Liver (tissue), 3 donors: ENCODE results near the gene IL21.

ENCODE experiments used
- FOXA1 ChIP-seq: IDR thresholded peaks from 2 replicates; pipeline ENCODE4 v1.6.1; 2016; ENCODE audit warnings: antibody characterized with exemption
- HNF4A ChIP-seq, 2 donors: conservative IDR thresholded peaks; 2 replicates each; pipeline ENCODE4 v1.6.1; 2016; ENCODE audit warnings: antibody characterized with exemption in 2 of 2, mild to moderate bottlenecking in 2 of 2
- JUND ChIP-seq, 2 donors: IDR thresholded peaks; 2 replicates each; pipeline ENCODE4 v1.6.1; 2016; ENCODE audit warnings: antibody characterized with exemption in 2 of 2
- RAD21 ChIP-seq, 2 donors: IDR thresholded peaks; 2 replicates each; pipeline ENCODE4 v1.6.1; 2016; ENCODE audit warnings: antibody characterized with exemption in 2 of 2, mild to moderate bottlenecking in 2 of 2
- SP1 ChIP-seq: IDR thresholded peaks from 2 replicates; pipeline ENCODE4 v1.6.1; 2018; ENCODE audit warnings: antibody characterized with exemption, mild to moderate bottlenecking
- TAF1 ChIP-seq: conservative IDR thresholded peaks from 2 replicates; pipeline ENCODE4 v1.6.1; 2016; ENCODE audit warnings: antibody characterized with exemption, mild to moderate bottlenecking
- YY1 ChIP-seq: IDR thresholded peaks from 2 replicates; pipeline ENCODE4 v1.6.1; 2016; ENCODE audit warnings: antibody characterized with exemption, mild to moderate bottlenecking
- TF ChIP-seq, protein P1 (sequence below): IDR thresholded peaks from 2 replicates; pipeline ENCODE4 v1.6.1; 2016; ENCODE audit warnings: antibody characterized with exemption, mild to moderate bottlenecking
- TF ChIP-seq, protein P2 (sequence below): fragments of 150-350 bp; IDR thresholded peaks from 2 replicates; pipeline ENCODE4 v1.5.1; 2017; ENCODE audit warnings: improper control_type of control experiment, low read depth, low read length; ENCODE audit not compliant: missing input control
- TF ChIP-seq, protein P3 (sequence below): IDR thresholded peaks from 2 replicates; pipeline ENCODE4 v1.6.1; 2016; ENCODE audit warnings: antibody characterized with exemption
- donor health status: healthy.
- donor health status: healthy.

DNA sequence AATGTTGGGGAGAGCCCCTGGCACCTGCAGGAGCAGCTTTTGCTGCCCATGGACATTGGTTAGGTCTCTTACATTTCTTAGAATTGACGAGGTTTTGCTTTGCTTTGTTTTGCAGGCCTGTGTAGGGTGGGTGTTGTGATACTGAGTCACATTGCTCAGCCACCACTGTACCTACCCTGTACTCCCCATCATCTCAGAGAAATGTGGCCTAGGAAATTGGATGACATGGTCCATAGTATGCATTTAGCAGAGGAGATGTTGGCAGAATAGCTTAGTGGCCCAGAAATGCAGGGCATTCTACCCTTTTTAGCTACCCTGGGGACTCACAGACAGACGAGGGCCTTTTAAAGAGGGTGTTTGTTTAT is 43.7 kb downstream of the IL21 start:
- TF ChIP-seq, protein P1, sequence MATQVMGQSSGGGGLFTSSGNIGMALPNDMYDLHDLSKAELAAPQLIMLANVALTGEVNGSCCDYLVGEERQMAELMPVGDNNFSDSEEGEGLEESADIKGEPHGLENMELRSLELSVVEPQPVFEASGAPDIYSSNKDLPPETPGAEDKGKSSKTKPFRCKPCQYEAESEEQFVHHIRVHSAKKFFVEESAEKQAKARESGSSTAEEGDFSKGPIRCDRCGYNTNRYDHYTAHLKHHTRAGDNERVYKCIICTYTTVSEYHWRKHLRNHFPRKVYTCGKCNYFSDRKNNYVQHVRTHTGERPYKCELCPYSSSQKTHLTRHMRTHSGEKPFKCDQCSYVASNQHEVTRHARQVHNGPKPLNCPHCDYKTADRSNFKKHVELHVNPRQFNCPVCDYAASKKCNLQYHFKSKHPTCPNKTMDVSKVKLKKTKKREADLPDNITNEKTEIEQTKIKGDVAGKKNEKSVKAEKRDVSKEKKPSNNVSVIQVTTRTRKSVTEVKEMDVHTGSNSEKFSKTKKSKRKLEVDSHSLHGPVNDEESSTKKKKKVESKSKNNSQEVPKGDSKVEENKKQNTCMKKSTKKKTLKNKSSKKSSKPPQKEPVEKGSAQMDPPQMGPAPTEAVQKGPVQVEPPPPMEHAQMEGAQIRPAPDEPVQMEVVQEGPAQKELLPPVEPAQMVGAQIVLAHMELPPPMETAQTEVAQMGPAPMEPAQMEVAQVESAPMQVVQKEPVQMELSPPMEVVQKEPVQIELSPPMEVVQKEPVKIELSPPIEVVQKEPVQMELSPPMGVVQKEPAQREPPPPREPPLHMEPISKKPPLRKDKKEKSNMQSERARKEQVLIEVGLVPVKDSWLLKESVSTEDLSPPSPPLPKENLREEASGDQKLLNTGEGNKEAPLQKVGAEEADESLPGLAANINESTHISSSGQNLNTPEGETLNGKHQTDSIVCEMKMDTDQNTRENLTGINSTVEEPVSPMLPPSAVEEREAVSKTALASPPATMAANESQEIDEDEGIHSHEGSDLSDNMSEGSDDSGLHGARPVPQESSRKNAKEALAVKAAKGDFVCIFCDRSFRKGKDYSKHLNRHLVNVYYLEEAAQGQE, result no peak
- TF ChIP-seq, protein P2, sequence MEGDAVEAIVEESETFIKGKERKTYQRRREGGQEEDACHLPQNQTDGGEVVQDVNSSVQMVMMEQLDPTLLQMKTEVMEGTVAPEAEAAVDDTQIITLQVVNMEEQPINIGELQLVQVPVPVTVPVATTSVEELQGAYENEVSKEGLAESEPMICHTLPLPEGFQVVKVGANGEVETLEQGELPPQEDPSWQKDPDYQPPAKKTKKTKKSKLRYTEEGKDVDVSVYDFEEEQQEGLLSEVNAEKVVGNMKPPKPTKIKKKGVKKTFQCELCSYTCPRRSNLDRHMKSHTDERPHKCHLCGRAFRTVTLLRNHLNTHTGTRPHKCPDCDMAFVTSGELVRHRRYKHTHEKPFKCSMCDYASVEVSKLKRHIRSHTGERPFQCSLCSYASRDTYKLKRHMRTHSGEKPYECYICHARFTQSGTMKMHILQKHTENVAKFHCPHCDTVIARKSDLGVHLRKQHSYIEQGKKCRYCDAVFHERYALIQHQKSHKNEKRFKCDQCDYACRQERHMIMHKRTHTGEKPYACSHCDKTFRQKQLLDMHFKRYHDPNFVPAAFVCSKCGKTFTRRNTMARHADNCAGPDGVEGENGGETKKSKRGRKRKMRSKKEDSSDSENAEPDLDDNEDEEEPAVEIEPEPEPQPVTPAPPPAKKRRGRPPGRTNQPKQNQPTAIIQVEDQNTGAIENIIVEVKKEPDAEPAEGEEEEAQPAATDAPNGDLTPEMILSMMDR, result no peak
- TF ChIP-seq TAF1 (no peak), SP1 (no peak), JUND (IDR thresholded peaks at IDR 0.05) (no peak), FOXA1 (no peak), RAD21 (IDR thresholded peaks at IDR 0.05) (no peak), HNF4A (conservative IDR thresholded peaks at IDR 0.05) (no peak), YY1 (no peak)
- TF ChIP-seq, protein P3, sequence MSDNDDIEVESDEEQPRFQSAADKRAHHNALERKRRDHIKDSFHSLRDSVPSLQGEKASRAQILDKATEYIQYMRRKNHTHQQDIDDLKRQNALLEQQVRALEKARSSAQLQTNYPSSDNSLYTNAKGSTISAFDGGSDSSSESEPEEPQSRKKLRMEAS, result no peak
